ENCODE results near the gene ADO. TPM values are rescaled to one million over a fixed set of nuclear protein-coding genes. Genes with fewer than 3 reads are reported as not detected.

The ADO gene
- polyA plus RNA-seq, 1 experiment: 7.8 TPM

DNA sequence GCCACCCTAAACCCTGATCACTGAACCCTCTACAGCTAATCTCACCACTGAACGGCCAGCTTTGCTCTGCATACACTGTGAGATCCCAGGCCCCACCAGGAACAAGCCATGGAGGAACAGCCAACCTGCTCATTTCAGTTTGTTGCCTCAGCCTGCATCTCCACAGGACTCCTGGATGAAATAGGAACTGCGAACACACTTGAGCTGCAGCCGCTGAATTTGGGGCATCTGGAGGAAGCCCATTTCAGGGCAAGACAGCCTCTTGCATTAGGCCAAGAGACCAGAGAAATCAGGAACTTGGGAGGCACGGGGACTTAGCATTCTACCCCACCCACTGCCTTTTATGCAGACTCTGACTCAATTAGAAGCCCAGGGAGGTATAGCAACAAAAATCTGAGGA, 26.2 kb downstream of the ADO start:
- H3K36me3 ChIP-seq (ENCODE audit: control insufficient read depth, insufficient read depth, low read length): no peaks in the 10 kb centered on the region
- H3K27me3 ChIP-seq (ENCODE audit: control insufficient read depth, insufficient read depth, low read length): peaks cover 2% of the 10 kb centered on the region
- CTCF ChIA-PET: interaction anchor here (0.8 to 2.1 kb wide), 3 partner anchors 12 to 93 kb away, joined by 3 to 9 read pairs (median 3); partner anchors contain the start of gene ADO
- POLR2A ChIA-PET: no interaction called here
- no peak overlapping the region for H3K4me3 ChIP-seq (ENCODE audit: low read depth, low read length)
- DNase-seq (ENCODE audit: low read depth): no peak
- TF ChIP-seq, protein P1, sequence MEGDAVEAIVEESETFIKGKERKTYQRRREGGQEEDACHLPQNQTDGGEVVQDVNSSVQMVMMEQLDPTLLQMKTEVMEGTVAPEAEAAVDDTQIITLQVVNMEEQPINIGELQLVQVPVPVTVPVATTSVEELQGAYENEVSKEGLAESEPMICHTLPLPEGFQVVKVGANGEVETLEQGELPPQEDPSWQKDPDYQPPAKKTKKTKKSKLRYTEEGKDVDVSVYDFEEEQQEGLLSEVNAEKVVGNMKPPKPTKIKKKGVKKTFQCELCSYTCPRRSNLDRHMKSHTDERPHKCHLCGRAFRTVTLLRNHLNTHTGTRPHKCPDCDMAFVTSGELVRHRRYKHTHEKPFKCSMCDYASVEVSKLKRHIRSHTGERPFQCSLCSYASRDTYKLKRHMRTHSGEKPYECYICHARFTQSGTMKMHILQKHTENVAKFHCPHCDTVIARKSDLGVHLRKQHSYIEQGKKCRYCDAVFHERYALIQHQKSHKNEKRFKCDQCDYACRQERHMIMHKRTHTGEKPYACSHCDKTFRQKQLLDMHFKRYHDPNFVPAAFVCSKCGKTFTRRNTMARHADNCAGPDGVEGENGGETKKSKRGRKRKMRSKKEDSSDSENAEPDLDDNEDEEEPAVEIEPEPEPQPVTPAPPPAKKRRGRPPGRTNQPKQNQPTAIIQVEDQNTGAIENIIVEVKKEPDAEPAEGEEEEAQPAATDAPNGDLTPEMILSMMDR (IDR thresholded peaks at IDR 0.05; ENCODE audit: insufficient read depth, low read depth, low read length): no peak

DNA sequence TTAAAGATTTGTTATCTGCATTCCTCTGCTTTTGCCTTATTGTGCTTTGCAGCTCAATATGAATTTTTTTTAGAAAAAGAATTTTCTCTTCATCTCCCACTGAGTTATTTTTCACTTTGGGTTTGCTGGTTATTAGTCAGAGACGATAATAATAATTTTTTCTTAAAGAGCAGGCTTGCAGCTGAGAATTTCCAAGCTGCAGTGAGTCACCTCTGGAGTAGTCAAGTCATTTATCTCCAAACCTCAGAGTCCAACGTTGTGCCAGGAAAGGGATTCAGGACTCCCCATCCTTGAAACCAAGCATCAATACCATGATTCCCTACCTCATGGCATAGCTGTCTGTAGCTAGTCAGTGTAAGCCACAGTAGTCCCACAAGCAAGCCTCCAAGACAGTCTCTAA, 26.8 kb downstream of the ADO start:
- POLR2A ChIA-PET: interaction anchor here (0.6 kb wide), 1 partner anchor 14 kb away, joined by 4 read pairs; no protein-coding TSS in a partner anchor
- CTCF ChIA-PET: interaction anchor here (0.6 to 1.0 kb wide), 3 partner anchors 12 to 327 kb away, joined by 3 to 5 read pairs (median 3); no protein-coding TSS in a partner anchor
- TF ChIP-seq, protein P1 (IDR thresholded peaks at IDR 0.05; ENCODE audit: insufficient read depth, low read depth, low read length): no peak
- no peak for DNase-seq (ENCODE audit: low read depth)
- no peak overlapping the region for H3K4me3 ChIP-seq (ENCODE audit: low read depth, low read length)
- no peaks in the 10 kb centered on the region for H3K36me3 ChIP-seq (ENCODE audit: control insufficient read depth, insufficient read depth, low read length)
- peaks cover 2% of the 10 kb centered on the region for H3K27me3 ChIP-seq (ENCODE audit: control insufficient read depth, insufficient read depth, low read length)

DNA sequence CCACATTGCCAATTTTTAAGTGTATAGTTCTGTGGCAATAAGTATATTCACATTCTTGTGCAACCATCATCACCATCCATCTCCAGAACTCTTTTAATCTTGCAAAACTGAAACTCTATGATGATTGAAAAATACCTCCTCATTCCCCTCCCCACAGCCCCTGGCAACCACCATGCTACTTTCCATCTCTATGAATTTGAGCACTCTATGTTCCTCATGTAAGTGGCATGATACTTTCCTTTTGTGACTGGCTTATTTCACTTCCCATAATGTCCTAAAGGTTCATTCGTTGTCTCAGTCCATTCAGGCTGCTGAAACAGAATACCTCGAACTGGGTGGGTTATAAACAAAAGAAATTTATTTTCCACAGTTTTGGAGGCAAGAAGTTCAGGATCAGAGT, 35.1 kb downstream of the ADO start:
- CTCF ChIA-PET: no interaction called here
- Histone ChIP-seq H3K36me3 (ENCODE audit: control insufficient read depth, insufficient read depth, low read length) (no peaks in the 10 kb centered on the region), H3K4me3 (ENCODE audit: low read depth, low read length) (no peak overlapping the region), H3K27me3 (ENCODE audit: control insufficient read depth, insufficient read depth, low read length) (peaks cover 2% of the 10 kb centered on the region; the same call in 1 of the 2 replicates)
- DNase-seq (ENCODE audit: low read depth): no peak
- TF ChIP-seq, protein P1 (IDR thresholded peaks at IDR 0.05; ENCODE audit: insufficient read depth, low read depth, low read length): no peak
- POLR2A ChIA-PET: no interaction called here

DNA sequence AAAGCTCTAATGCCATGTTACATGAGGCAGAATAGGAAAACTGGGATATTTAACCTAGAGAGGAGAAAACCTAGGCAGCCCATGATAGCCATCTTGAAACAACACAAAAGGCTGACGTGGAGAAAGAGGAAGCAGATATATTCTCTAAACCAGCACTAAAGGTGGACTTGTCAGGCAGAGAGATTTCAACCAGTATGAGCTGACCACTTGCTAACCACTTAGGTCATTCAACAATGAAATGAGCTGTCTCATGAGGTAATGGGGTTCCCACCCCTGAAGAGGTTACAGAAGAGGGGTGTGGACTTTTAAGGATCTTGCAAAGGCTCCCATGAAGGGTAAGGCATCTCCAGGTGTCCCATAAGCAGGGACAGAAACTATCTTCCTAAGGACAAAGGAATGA, 38.5 kb downstream of the ADO start:
- Histone ChIP-seq H3K27me3 (ENCODE audit: control insufficient read depth, insufficient read depth, low read length) (peaks cover 2% of the 10 kb centered on the region; the same call in 1 of the 2 replicates), H3K4me3 (ENCODE audit: low read depth, low read length) (no peak overlapping the region), H3K36me3 (ENCODE audit: control insufficient read depth, insufficient read depth, low read length) (no peaks in the 10 kb centered on the region)
- POLR2A ChIA-PET: no interaction called here
- CTCF ChIA-PET: no interaction called here
- TF ChIP-seq, protein P1 (IDR thresholded peaks at IDR 0.05; ENCODE audit: insufficient read depth, low read depth, low read length): no peak
- no peak for DNase-seq (ENCODE audit: low read depth)

DNA sequence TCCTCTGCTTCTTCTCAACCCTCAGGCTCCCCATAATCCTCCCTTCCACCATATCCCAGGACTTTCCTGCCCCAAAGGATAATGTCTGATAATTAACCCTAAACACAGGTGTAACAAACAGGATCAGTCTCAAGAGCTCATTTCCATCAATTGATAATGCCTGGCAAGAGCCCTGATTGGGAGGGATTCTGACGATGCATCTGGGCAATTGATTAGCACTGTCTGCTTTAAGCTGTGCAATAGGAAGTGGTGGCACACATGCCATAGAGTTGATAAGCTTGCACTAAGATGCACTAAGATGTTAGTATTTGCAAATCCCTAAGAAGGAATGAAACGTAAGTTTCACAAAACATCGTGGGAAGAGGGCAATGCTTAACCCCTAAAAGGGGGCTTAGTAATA, 39.1 kb downstream of the ADO start:
- POLR2A ChIA-PET: interaction anchor here (0.7 kb wide), 1 partner anchor 583 kb away, joined by 3 read pairs; no protein-coding TSS in a partner anchor
- CTCF ChIA-PET: no interaction called here
- Histone ChIP-seq H3K4me3 (ENCODE audit: low read depth, low read length) (no peak overlapping the region), H3K36me3 (ENCODE audit: control insufficient read depth, insufficient read depth, low read length) (no peaks in the 10 kb centered on the region), H3K27me3 (ENCODE audit: control insufficient read depth, insufficient read depth, low read length) (peaks cover 2% of the 10 kb centered on the region; the same call in 1 of the 2 replicates)
- TF ChIP-seq, protein P1 (IDR thresholded peaks at IDR 0.05; ENCODE audit: insufficient read depth, low read depth, low read length): no peak
- DNase-seq (ENCODE audit: low read depth): no peak

Measured in BJ (cell line).